Large intestine (tissue), 3 donors: ENCODE data around the gene DDAH2. TPM values are rescaled to one million over a fixed set of nuclear protein-coding genes. Genes with fewer than 3 reads are reported as not detected.

Source experiments
- DNase-seq, 2 donors: peaks; one replicate each; pipeline versions ENCODE4 v3.0.0 to v3.0.0-alpha.2; 2013
- H3K27ac ChIP-seq: one replicate; pipeline ENCODE4 v1.5.1; 2013; ENCODE audit warnings: low read length
- H3K27me3 ChIP-seq: 2 replicates; pipeline ENCODE4 v1.6.1; 2013; ENCODE audit warnings: low read length; ENCODE audit not compliant: control insufficient read depth, insufficient read depth
- H3K36me3 ChIP-seq: 2 replicates; pipeline ENCODE4 v1.6.1; 2013; ENCODE audit warnings: low read length; ENCODE audit not compliant: control insufficient read depth, insufficient read depth
- H3K4me1 ChIP-seq: one replicate; pipeline ENCODE4 v1.6.1; 2013; ENCODE audit warnings: low read length; ENCODE audit not compliant: control insufficient read depth, insufficient read depth
- H3K4me3 ChIP-seq: one replicate; pipeline ENCODE4 v1.5.1; 2013; ENCODE audit warnings: low read length
- H3K9me3 ChIP-seq: one replicate; pipeline ENCODE4 v1.6.1; 2013; ENCODE audit warnings: mild to moderate bottlenecking, low read depth, low read length, moderate library complexity; ENCODE audit not compliant: control insufficient read depth
- WGBS: methylation state at CpG from one replicate; pipeline ENCODE4 v1.1.5; 2013; ENCODE audit warnings: low lambda C conversion rate; ENCODE audit not compliant: insufficient coverage; 5-methylcytosine and 5-hydroxymethylcytosine counted together
- polyA plus RNA-seq: library from polyadenylated mRNA; unstranded; fragments of 120-200 nt; gene quantifications from one replicate; pipeline ENCODE4 v1.2.1, GENCODE V29; 2013

DDAH2 gene
- polyA plus RNA-seq, 1 donor = 82.6 TPM

GRCh38 chr6:31762878-31763618 is 33.9 kb upstream of the DDAH2 start:
- Histone ChIP-seq H3K9me3 (no peaks in the 10 kb centered on the region), H3K4me3 (no peak overlapping the region), H3K36me3 (peaks cover 33% of the 10 kb centered on the region), H3K4me1 (peaks cover 47% of the 10 kb centered on the region), H3K27me3 (no peaks in the 10 kb centered on the region), H3K27ac (no peak overlapping the region)
- DNase-seq = no peak
- WGBS = no CpG with 5 or more reads among the region's 8 CpGs

DNA sequence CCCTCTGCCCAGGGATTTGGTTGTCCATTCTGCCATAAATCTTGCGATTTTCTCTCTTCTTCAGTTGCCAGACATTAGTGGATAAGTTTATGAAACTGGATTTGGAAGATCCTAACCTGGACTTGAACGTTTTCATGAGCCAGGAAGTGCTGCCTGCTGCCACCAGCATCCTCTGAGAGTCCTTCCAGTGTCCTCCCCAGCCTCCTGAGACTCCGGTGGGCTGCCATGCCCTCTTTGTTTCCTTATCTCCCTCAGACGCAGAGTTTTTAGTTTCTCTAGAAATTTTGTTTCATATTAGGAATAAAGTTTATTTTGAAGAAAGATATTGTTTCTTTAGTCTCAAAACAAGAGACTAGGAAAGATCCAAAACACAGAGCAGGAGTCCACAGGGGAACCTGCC is 33.3 kb upstream of the DDAH2 start, which contains the start of gene SAPCD1:
Gene SAPCD1 (plus strand): TSS at position 301 of the 400 bp plus-strand sequence. CDS start 399 bp downstream, outside the sequence.
- peaks cover 33% of the 10 kb centered on the region for H3K36me3 ChIP-seq
- WGBS = no CpG with 5 or more reads among the region's 4 CpGs
- no peak within 1 kb of the TSS for H3K4me3 ChIP-seq
- peaks cover 47% of the 10 kb centered on the region for H3K4me1 ChIP-seq
- H3K9me3 ChIP-seq = no peaks in the 10 kb centered on the region
- peak within 1 kb of the TSS; percentile 3 for H3K27ac ChIP-seq
- H3K27me3 ChIP-seq = no peaks in the 10 kb centered on the region
- no peak for DNase-seq

- Histone ChIP-seq H3K4me1 (peaks cover 42% of the 10 kb centered on the region), H3K9me3 (no peaks in the 10 kb centered on the region), H3K4me3 (no peak overlapping the region), H3K27me3 (no peaks in the 10 kb centered on the region), H3K27ac (peak overlapping the region; percentile 3), H3K36me3 (peaks cover 33% of the 10 kb centered on the region)
- DNase-seq = no peak
- no CpG with 5 or more reads among the region's 8 CpGs for WGBS
Measured at GRCh38 chr6:31761343-31761742, 32.2 kb upstream of the DDAH2 start.

- no CpG with 5 or more reads among the region's 5 CpGs for WGBS
- Histone ChIP-seq H3K4me1 (peaks cover 37% of the 10 kb centered on the region), H3K4me3 (no peak overlapping the region), H3K36me3 (peaks cover 33% of the 10 kb centered on the region), H3K27ac (peak overlapping the region; percentile 3), H3K27me3 (no peaks in the 10 kb centered on the region), H3K9me3 (no peaks in the 10 kb centered on the region)
- peak in 1 of 2 donors; percentile 76 for DNase-seq
Measured at GRCh38 chr6:31760790-31761189, 31.7 kb upstream of the DDAH2 start.

GRCh38 chr6:31758281-31758680 is 29.2 kb upstream of the DDAH2 start:
- WGBS = no CpG with 5 or more reads among the region's 2 CpGs
- peaks cover 32% of the 10 kb centered on the region for H3K36me3 ChIP-seq

GRCh38 chr6:31752739-31753319 is 23.7 kb upstream of the DDAH2 start:
- peaks cover 3% of the 10 kb centered on the region for H3K36me3 ChIP-seq
- no peak overlapping the region for H3K4me3 ChIP-seq
- no peaks in the 10 kb centered on the region for H3K9me3 ChIP-seq
- no CpG with 5 or more reads among the region's 8 CpGs for WGBS
- no peaks in the 10 kb centered on the region for H3K4me1 ChIP-seq
- no peak overlapping the region for H3K27ac ChIP-seq
- H3K27me3 ChIP-seq = no peaks in the 10 kb centered on the region
- DNase-seq = no peak

More at GRCh38 chr6:31758281-31758680, 29.2 kb upstream of the DDAH2 start:
- H3K4me3 ChIP-seq = no peak overlapping the region
- H3K4me1 ChIP-seq = peaks cover 19% of the 10 kb centered on the region
- H3K27ac ChIP-seq = no peak overlapping the region
- DNase-seq = no peak
- no peaks in the 10 kb centered on the region for H3K9me3 ChIP-seq
- H3K27me3 ChIP-seq = no peaks in the 10 kb centered on the region

DNA sequence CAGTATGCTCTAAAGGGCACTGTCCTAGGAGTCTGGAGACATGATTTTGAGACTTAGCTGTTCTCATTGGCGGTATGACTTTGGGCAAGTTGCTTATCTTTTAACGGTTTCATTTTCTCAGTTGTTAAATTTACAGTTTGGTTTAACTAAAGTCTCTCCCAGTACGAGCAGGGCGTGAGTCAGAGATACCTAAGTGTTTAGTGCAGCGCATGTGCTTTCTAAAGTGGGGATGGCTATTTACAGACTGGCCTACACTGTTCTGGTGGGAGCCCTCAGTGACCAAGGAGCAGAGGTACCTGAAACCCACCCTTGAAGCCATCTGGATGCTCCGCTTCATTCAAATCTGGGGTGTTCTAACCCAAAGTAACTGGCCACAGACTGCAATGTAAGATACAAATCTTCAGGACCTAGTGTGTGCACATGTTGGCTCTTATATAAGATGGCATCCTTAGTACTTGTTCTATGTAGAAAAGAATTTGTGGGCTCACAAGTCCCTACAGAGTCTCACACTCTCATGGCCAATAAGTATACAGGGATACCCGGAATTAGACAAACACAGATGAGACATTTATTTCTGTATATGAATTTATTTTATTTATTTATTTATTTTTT is 21.4 kb upstream of the DDAH2 start:
- 72% methylated on average over 2 of the region's 7 CpGs for WGBS
- Histone ChIP-seq H3K36me3 (peaks cover 8% of the 10 kb centered on the region), H3K27me3 (no peaks in the 10 kb centered on the region), H3K4me1 (no peaks in the 10 kb centered on the region), H3K9me3 (no peaks in the 10 kb centered on the region), H3K27ac (no peak overlapping the region), H3K4me3 (no peak overlapping the region)
- no peak for DNase-seq

GRCh38 chr6:31749301-31750036 is 20.4 kb upstream of the DDAH2 start:
- DNase-seq = no peak
- peaks cover 8% of the 10 kb centered on the region for H3K36me3 ChIP-seq
- H3K4me1 ChIP-seq = no peaks in the 10 kb centered on the region
- no peak overlapping the region for H3K27ac ChIP-seq
- no CpG with 5 or more reads among the region's 8 CpGs for WGBS
- H3K27me3 ChIP-seq = no peaks in the 10 kb centered on the region
- no peak overlapping the region for H3K4me3 ChIP-seq
- H3K9me3 ChIP-seq = no peaks in the 10 kb centered on the region

DNA sequence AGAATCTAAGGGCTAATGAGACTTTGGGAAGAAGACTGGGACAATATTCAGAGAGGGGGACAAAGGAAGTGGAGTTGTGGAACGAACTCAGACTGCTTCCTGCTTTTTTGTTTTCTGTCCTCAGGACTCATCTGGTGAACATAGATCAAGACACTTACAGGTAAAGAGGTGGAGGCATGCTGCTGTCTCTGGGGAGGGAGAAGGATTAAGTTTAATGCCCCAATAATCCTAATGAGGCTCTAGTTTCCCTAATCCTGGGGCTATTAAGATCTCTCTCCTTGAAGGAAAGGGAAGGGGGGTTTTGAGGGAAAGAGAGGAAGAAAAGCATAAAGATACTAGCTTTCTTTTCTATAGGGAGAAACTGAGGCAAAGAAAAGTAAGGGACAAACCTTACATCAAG is 15.3 kb upstream of the DDAH2 start:
- no peak overlapping the region for H3K4me3 ChIP-seq
- H3K4me1 ChIP-seq = peaks cover 7% of the 10 kb centered on the region
- H3K36me3 ChIP-seq = peaks cover 10% of the 10 kb centered on the region
- no peak overlapping the region for H3K27ac ChIP-seq
- no peaks in the 10 kb centered on the region for H3K27me3 ChIP-seq
- WGBS = 60% methylated on average over 1 of the region's 1 CpG
- DNase-seq = no peak
- H3K9me3 ChIP-seq = no peaks in the 10 kb centered on the region

DNA sequence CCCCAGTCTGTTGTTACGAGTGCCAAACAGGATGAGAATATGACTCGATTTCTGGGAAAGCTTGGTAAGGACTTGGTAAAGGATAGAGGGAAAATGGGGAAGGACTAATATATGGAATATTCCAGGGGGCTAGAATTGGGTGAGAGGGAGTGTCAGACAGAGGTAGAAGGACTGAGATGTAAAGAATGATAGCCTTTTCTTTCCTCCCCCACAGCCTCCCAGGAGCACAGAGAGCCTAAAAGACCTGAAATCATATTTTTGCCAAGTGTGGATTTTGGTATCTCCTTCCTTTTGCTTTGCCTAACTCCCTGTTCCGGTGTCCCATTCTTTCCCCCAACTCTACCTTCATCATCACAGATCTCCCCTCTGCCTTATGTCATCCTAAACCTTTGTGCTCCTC is 13.8 kb upstream of the DDAH2 start:
- no peak for DNase-seq
- Histone ChIP-seq H3K9me3 (no peaks in the 10 kb centered on the region), H3K4me1 (peaks cover 20% of the 10 kb centered on the region), H3K4me3 (no peak overlapping the region), H3K36me3 (peaks cover 9% of the 10 kb centered on the region), H3K27me3 (no peaks in the 10 kb centered on the region), H3K27ac (no peak overlapping the region)
- no CpG with 5 or more reads among the region's 3 CpGs for WGBS
